GM21526 (cell line): ENCODE results near the gene NCF2.

Source experiments
- ATAC-seq: cut with Tn5 transposase; IDR thresholded peaks from one replicate; pipeline ENCODE4 v1.9.1; 2021; ENCODE audit warnings: moderate library complexity; ENCODE audit not compliant: unreplicated experiment, low FRiP score

NCF2 gene

DNA sequence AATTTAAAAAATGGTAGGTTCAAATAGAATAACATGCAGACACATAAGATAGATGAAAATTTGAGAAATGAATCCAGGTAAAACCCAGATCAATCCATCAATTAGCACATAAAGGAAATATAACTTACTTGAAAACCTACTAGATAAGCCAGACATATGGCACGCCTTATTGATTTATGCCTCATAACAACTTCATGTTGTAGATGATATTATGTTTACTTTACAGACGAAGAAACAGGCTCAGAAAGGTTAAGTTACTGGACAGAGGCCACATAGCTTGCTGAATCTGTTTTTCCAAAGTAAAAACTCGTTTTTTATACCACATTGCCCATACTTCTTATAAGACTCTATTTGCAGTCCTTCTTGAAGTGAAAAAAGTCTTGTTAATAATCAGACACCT lies 22.1 kb upstream of the NCF2 start:
- ATAC-seq: no peak

DNA sequence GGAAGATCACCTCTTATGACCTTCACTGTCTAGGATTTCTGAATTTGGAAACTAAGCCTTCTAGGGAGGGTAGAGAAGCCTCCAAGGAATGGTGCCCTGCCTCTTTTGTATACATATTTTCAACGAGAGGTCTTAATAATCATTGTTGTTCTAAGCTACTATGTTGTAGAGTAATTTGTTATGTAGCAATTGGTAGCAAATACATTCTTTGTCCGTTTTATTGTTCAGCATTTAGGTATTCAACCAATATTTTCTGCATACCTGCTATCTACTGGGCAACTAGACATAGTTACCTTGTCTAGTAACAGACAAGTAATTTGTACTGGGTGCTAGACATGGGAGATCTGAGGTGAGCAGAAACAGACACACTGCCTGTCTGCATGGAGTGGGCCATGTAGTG lies 20.8 kb upstream of the NCF2 start:
- no peak for ATAC-seq

DNA sequence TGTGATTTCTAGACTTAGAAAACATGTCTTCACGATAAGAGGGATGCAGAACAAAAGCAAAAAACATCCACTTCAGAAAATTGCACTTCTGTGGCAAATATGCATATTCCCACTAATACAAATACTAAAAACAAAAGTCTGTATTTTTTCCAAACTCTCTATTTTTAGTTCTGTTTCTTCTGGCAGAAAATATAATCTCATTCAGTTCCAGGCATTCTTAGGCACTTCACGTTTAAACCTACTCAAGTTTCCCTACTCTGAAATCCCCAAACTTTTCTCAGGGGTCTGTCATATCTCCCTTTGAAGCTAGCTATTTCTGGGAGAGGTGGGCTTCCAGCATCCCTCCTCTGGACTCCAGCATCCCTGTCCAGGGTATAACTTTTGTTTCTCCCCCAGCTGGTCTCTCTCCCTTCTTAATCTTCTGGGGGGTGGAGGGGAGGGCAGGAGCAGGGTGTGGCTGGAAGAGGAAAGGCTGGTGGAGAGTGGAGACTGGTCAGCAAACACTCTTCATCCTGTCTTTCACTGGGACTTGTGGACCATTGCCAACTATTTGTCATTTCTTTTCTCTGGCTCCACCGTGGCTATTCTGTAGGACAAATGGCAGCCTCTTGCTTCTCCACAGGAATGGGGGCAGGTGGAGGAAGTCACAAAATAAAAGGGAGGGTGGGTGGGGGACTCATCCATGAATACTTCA lies 19.6 kb upstream of the NCF2 start:
- no peak for ATAC-seq

DNA sequence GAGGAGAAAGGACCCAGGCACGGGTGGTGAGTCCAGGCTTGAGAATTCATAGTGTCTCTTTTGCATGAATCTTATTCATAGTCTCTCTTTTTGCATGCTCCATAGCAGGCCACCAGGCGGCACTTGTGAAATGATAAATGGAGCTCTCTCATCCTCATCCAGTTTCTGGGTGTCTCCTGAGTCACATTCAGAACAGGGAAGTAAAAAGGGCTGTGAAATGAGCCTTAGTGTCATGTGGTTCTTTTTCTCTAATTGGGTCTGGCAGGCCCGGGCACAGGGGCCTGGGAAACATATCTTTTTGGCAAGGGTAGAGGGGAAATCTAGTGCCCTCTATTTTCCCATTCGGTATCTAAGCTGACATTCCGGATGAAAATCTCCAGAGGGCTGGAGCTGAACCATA lies 19.1 kb upstream of the NCF2 start:
- ATAC-seq: peak; percentile 49

DNA sequence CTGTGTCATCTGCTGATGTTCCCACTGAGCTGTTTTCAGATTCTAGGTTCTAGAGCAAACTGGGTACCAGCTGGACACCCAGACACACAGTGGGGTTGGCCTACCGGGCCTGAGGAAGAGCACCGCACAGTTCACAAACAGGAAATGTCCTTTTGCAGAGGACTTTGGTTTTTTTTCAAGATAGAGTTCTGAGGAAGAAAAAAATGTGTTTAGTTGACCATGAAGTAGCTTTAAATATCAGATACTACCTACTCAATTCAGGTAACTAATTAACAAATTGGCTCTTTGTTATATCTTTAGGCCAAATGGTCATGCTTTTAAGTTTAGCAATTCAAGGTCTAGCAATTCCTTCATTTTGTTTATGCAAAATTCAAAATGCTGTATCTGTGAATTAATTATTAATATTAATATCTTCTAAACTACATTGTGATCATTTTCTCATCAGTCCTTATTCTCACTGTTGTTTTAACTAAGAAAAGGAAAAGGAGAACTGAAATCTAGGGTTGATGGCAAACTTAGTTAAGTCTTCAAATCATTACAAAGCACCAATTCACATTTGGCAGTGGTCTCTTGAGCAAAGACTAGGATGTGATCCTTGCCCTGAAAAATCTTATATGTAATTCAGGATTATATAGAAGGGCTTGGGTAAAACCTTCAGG lies 17.2 kb upstream of the NCF2 start:
- no peak for ATAC-seq

- ATAC-seq: no peak
These were observed 15.6 kb upstream of the NCF2 start for GRCh38 chr1:183605904-183606303.

- ATAC-seq: no peak
These were observed 14.6 kb upstream of the NCF2 start for GRCh38 chr1:183604815-183605214.

GRCh38 chr1:183604038-183604808 lies 14.0 kb upstream of the NCF2 start:
- no peak for ATAC-seq

DNA sequence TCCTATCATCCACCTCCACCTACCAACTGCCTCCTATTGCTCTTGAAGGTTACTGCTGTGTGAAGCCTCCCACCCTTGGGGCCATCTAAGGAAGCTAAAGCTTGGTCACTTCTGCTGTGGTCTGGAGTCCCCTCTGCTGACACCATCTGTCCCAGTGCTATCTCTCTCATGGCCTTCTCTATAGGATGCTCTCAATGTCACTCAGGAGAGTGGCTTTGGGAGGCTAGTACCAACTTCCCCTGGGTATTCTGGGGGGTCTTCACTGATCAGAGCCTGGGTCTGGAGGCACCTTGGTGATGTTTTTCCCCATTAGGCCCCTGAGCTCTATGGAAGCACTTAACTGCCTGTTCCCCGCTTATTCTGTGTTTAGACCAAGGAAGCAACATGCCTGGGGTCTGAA lies 12.3 kb upstream of the NCF2 start:
- no peak for ATAC-seq

- no peak for ATAC-seq
These were observed 10.4 kb upstream of the NCF2 start for GRCh38 chr1:183600634-183601033.

GRCh38 chr1:183600136-183600535 lies 9.9 kb upstream of the NCF2 start:
- ATAC-seq: no peak

- ATAC-seq: peak; percentile 48
These were observed 8.1 kb upstream of the NCF2 start for GRCh38 chr1:183598386-183598785.

DNA sequence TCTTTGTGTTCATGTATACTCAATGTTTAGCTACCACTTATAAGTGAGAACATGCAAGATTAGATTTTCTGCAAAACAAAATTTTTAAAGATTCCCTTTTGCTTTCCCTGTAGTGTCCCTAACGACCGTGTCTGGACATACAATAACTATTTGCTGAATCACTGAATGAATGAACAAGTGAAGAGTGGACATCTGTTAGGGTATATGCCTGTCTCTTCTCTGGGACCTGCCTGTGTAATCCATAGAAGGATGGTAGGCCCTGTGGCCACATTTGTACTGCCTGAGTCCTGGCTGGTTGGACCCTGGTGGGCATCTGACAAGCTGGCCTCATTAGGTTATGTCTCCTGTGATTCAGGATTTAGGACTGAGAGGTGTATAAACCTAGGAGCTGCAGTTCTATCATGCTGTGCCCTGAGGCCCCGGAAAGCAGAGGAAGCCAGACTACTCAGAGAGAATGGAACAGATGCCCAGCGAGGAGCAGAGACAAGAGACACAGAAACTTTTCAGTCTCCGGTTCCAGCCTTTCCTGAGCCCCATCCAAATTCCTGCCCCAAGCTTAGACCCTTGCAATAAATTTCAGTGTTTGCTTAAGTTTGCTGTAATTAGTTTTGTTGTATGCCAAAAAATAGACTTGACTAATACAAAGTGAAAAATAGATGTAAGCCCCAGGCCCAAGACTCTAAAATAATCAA lies 7.5 kb upstream of the NCF2 start:
- no peak for ATAC-seq

GRCh38 chr1:183596500-183596899 lies 6.2 kb upstream of the NCF2 start:
- ATAC-seq: no peak

DNA sequence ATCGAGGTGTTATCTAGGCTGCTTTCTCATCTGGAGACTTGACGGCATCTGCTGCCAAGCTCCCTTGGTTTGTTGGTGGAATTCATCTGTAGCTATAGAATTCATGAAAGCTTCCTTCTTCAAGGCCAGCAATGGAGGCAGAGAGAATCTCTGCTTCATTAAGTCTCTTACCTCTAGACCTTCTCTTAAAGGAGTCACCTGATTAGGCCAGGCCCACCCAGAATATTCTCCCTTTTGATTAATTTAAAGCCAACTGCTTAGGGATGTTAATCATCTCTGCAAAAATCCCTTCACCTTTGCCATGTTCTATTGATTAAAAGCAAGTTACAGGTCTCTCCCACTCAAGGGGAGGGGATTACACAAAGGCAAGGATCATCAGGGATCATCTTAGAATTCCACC lies 5.3 kb upstream of the NCF2 start:
- no peak for ATAC-seq

DNA sequence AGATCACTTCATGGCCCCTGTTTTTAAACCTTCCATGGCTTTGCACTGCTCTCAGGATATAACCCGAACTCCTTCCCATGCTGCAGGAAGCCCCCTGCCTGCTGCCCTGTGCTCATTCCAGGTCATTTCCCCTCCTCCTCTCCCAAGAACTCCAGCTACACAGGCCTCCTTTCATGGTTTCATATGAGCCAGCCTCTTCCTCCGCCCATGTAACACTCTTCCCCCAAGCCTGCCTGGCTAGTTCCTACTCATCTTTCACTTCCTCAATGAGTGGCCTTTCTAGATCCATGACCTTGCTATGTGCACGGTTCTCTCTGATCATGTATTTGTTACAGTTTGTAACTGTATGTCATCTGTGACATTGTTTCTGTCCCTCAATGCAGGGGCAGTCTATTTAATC lies 3.1 kb upstream of the NCF2 start:
- peak; percentile 45 for ATAC-seq

DNA sequence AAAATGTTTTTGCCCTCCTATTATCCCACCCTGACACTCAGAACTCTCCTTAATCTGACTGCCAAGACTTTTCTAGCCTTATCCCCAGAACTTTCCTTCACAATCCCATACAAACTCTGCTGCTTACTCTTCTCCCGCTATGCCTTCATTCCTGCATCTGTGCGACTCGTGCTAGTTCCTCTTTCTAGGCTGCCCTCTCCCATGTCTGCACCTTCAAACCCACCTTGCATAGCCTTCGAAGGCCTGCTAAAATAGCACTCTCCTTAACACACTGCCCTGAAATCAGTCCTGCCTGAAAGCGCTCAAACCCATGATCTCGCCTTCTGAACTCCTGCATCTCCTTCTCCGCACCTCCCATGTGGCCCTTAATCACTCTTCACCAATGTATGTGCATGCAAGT lies 2.5 kb upstream of the NCF2 start:
- ATAC-seq: no peak

GRCh38 chr1:183589874-183590243 lies 400 bp downstream of the NCF2 start:
- ATAC-seq: no peak

- ATAC-seq: no peak
These were observed 875 bp downstream of the NCF2 start for GRCh38 chr1:183589384-183589783.

DNA sequence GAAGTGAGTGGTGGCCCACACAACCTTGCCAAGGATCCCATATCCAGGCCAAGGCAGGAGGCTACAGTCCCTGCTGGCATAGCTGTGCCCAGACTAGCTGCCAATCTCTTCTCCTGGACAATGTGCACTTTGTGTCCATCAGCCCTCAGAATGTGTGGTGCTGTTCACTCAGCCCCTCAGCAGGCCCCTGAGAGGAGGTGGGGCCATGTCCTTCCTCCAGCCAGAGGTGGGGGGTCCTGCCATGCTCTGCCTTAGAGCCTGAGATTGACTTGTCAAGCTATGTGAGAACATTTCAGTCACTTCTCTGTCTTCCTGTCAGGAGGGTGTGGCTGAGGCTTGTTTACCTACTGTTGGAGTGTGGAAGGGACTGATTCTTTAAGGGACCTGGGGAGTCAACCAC lies 1.4 kb downstream of the NCF2 start:
- ATAC-seq: no peak

GRCh38 chr1:183586926-183587325 lies 3.3 kb downstream of the NCF2 start:
- ATAC-seq: no peak
